GM21360 (cell line): ENCODE measurements around the gene SLC24A1.

Experiments used
- ATAC-seq: cut with Tn5 transposase; IDR thresholded peaks from one replicate; pipeline ENCODE4 v1.9.1; 2021; ENCODE audit warnings: mild to moderate bottlenecking, moderate library complexity; ENCODE audit not compliant: unreplicated experiment

The SLC24A1 gene

GRCh38 chr15:65651831-65652749, 30.4 kb downstream of the SLC24A1 start:
- ATAC-seq, result no peak

DNA sequence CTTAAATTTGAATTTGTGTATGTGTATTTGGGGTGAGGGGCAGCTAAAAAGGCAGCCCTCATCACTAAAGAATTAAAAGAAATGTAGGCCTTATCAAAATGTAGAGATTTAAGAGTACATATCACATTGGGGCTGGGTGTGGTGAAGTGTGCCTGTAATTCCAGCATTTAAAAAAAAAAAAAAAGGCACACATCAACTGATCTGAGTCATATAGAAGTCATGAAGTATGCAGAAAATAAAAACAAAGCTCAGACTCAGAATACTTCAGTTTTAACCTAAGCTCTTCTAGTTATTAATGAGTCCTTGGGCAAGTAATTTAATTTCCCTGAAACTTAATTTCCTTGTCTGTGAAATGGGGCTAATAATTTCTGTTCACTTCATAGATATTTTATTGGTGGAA, 31.6 kb downstream of the SLC24A1 start:
- ATAC-seq, result no peak

DNA sequence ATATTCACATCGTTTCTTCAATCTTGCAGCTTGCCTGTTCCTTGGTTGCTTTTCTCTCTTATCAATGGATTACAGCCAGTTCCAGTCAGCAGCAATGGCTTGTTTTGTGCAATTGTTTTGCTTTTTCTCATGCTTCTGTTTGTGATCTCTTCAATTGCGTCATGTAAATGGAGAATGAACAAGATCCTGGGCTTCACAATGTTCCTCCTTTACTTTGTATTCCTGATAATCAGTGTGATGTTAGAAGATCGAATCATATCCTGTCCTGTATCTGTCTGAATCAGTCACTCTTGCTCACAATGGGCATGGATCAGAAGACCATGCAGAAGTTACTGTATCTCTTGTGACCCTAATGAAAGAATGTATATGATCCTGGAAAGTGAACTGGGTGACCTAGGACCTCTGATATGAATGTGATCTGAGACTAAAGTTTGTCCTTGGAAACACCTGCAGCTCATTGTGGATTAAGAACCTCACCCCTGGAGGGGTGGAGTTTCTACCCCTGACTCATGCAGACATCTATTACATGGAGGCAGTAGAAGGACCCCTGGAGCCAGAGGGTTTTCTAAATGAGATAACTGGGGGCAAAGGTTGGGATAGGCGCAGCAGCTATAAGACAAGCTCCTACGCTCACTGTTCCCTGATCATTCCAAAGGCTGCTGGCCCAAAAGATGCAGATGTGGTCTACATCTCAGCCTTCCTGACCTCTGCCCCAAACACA, 32.2 kb downstream of the SLC24A1 start:
- ATAC-seq, result no peak

DNA sequence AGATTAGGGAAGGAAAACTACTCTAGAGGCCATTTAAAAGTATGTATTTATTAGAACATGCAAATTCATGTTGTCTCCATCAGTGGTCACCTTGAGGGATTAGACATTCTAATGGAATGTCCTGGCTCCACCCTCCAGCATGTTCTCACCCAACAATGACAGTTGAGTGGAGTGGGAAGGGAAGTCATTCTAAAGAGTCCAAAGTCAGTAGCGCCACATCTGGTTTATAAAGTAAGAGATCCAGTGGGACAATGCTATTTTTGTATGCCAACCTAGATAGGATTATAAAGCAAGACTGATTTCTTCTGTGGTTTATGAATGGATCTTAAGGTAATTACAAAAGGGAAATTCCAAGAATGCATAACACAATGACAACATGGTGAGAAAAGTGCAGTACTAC, 33.3 kb downstream of the SLC24A1 start:
- no peak for ATAC-seq

DNA sequence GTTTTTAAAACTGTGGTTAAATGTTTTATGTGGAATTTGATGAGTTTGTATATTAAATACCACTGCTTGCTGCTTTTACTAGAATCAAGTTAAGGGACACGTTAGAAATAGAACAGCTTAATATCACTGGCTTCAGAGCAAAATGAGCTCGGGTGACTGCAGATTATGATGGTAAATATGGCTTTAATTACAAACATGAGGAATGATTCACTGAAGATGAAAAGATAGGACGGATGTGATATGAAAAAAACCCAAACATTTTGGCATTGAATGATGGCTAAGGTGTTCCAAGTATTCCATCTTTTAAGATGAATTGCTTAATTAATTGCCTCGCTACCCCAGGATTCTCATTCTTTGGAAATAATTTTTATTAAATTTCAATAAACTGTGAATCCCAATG, 33.7 kb downstream of the SLC24A1 start:
- no peak for ATAC-seq

- ATAC-seq, result no peak
Observed at GRCh38 chr15:65659502-65660052, 37.8 kb downstream of the SLC24A1 start.

GRCh38 chr15:65660927-65661326, 39.2 kb downstream of the SLC24A1 start:
- no peak for ATAC-seq

DNA sequence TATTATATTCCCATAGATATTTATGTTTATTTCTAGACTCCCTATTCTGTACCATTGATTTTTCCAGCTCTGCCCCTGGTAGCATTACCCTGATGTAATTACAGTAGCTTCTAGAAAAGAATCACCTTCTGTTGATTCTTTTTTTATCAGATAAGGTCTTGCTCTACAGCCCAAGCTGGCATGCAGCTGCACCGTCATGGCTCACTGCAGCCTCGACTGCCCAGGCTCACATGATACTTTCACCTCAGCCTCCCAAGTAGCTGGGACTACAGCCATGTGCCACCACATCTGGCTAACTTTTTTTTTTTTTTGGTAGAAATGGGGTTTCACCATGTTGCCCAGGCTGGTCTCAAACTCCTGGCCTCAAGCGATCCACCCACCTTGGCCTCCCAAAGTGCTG, 41.8 kb downstream of the SLC24A1 start:
- no peak for ATAC-seq

- ATAC-seq, result no peak
Observed at GRCh38 chr15:65666257-65666656, 44.5 kb downstream of the SLC24A1 start.

DNA sequence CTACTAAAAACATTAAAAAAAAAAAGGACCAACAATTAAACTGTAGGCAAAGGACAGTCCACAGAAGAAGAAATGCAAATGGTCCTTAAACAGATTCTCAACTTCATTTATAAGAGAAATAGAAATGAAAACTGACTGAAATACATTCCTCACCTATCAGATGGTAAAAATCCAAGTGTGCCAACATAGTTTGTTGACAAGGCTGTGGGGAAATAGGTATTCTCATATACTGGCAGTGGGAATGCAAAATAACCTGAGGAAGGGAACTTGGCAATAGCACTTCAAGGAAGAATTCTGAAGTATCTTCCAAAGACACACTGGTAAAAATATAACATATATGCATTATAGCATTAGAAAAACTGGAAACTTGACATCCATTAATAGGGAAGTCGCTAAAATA, 53.8 kb downstream of the SLC24A1 start:
- ATAC-seq, result no peak

GRCh38 chr15:65676123-65676522, 54.4 kb downstream of the SLC24A1 start:
- no peak for ATAC-seq

DNA sequence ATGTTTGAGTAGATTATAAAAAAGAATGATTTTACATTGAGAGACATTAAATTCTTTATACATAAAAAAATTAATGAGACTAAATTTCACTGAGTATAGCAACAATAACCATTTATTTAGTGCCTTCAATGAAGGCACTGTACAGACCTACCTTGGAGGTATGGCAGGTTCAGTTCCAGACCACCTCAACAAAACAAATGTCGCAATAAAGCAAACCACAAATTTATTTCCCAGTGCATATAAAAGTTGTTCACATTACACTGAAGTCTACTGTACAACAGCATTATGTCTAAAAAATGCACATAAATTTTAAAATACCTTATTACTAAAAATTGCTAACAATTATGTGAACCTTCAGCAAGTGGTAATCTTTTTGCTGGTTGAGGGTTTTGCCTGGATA, 58.8 kb downstream of the SLC24A1 start:
- no peak for ATAC-seq

DNA sequence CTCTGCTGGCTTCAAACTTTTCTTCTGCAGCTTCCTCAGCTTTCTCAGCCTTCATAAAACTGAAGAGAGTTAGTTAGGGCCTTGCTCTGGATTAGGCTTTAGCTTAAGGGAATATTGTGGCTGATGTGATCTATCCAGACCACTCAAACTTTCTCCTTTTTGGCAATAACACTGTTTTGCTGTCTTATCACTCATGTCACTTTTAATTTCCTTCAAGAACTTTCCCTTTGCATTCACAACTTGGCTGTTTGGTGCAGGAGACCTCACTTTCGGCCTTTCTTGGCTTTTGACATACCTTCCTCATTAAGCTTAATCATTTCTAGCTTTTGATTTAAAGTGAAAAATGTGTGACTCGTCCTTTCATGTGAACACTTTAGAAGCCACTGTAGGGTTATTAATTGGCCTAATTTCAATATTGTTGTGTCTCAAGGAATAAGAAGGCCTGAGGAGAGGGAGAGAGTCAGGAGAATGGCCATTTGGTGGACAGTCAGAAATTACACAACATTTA, 60.7 kb downstream of the SLC24A1 start:
- ATAC-seq, result no peak

GRCh38 chr15:65688462-65688861, 66.7 kb downstream of the SLC24A1 start:
- ATAC-seq, result no peak

DNA sequence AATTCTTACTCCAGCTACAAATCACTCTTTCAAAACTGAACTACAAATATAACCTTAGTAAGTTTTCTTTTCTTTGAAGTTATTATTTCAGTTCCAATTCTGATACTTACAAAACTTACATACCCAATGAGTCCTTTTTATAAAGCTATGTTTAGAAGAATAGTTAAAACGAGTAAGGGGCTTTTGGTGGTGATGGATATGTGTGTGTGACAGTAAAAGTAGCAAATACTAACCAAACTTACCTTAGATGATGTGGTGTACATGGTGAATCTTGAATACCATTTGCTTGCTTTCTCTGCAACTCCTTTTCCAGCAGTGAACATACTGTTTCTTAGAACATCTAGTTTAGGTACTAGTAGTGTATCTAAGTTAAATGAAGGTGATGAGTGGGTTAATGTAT, 68.4 kb downstream of the SLC24A1 start:
- ATAC-seq, result no peak

GRCh38 chr15:65690778-65691177, 69.0 kb downstream of the SLC24A1 start:
- ATAC-seq, result no peak

GRCh38 chr15:65695081-65695480, 73.3 kb downstream of the SLC24A1 start:
- no peak for ATAC-seq
